ENCODE measurements around the gene ART3.

The ART3 gene

DNA sequence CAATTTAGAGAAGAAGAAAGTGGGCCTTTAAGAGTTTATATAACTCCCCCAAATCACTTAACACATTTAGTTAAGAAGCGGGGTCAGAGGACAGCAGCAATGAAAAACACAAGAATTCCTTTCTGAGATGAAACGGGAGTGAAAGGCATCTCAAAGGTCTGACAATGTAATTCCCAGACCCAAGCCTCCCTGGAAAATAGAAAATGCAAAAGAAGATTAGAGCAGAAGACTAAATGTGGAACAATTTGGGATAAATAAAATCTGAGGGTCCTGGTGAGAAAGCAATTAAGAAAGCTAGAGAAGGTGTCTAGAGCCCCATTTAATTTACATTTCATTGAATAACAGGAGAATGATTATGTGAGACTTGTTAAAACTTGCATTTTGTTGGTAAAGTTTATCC, 19.1 kb upstream of the ART3 start:
- in situ Hi-C loops (cut with HindIII; ENCODE audit: low pct_unique_long_range_greater_than_20kb, low sequenced_read_pairs): no loop called here
- no peak for TF ChIP-seq JUND (IDR thresholded peaks at IDR 0.05; ENCODE audit: low read depth)
- no peak for DNase-seq (ENCODE audit: low read depth in 1 of 2, low spot score in 1 of 2)

DNA sequence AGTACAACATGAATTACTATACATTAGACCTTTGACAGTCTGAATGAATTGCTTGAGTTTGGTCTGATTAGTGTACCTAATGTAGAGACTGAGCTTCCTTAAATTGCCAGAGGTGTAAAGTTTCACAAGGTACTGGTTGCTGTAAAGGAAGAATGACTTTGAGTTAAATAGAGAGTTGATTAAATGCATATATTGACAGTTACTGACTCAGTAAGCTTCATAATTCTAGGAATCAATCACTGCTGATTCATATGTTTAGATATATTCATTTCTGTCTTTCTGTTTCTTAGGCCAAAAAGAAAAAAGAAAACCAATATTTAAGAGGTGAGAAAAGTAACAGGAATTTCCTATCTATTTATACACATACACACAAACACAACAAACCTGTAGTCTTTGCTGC, 16.2 kb upstream of the ART3 start:
- DNase-seq (ENCODE audit: low read depth in 1 of 2, low spot score in 1 of 2): no peak
- TF ChIP-seq JUND (IDR thresholded peaks at IDR 0.05; ENCODE audit: low read depth): no peak
- in situ Hi-C loops (cut with HindIII; ENCODE audit: low pct_unique_long_range_greater_than_20kb, low sequenced_read_pairs): no loop called here

DNA sequence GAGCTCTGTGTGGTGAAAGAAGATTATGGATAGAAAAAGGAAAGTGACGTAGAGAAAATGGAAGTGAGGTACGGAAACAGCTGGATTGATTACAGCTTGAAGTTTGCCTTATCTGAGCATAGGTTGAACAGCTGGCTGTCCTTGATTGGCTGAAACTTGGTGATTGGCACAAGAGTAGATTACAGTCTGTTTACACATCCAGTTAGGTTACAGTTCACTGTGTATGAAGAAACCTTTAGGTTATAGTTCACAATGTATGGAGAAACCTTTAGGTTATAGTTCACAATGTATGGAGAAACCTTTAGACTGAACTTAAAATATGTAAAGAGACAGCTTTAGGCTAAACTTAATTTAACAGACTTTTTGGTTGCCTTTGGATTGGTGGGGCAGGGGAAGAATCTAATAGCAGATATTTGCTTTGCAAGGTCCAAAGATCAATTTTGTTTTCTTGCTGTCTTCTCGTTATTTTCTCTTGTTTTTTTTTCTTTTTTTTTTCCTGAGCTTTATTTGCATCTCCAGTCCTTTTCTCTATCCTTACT, 15.6 kb upstream of the ART3 start:
- no peak for TF ChIP-seq JUND (IDR thresholded peaks at IDR 0.05; ENCODE audit: low read depth)
- no peak for DNase-seq (ENCODE audit: low read depth in 1 of 2, low spot score in 1 of 2)
- in situ Hi-C loops (cut with HindIII; ENCODE audit: low pct_unique_long_range_greater_than_20kb, low sequenced_read_pairs): no loop called here

DNA sequence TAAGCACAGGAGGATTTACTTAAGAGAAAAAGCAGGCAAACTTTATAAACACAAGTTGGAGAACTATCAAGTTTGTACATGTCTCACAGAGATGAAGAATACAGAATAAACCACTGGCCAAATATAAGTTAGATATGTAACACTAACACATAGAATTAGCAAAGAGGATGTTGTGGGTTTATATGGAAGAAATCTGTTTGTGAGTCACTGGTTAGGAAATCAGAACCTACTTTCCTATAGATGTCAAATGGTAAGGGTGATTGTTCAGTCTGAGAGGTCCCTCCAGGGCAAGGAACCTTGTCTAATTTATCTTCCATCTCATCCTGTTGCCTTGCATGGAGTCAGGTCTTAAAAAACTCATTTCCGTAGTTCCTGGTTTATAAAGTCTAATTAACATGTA, 14.8 kb upstream of the ART3 start:
- in situ Hi-C loops (cut with HindIII; ENCODE audit: low pct_unique_long_range_greater_than_20kb, low sequenced_read_pairs): no loop called here
- DNase-seq (ENCODE audit: low read depth in 1 of 2, low spot score in 1 of 2): no peak
- no peak for TF ChIP-seq JUND (IDR thresholded peaks at IDR 0.05; ENCODE audit: low read depth)

DNA sequence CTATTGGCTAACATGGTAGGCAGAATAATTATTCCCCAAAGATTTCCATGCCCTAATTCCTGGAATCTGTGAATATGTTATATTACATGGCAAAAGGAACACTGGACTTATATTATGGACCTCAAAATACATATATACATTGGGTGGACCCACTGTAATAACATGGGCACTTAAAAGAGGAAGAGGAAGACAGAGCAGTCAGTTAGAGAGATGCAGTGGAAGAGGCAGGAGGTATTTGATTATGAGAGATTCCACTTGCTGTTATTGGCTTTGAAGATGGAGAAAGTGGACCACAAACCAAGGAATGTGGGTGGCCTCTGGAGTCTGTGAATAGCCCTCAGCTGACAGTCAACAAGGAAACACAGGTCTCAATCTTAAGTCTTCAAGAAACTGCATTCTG, 14.0 kb upstream of the ART3 start:
- in situ Hi-C loops (cut with HindIII; ENCODE audit: low pct_unique_long_range_greater_than_20kb, low sequenced_read_pairs): no loop called here
- TF ChIP-seq JUND (IDR thresholded peaks at IDR 0.05; ENCODE audit: low read depth): no peak
- DNase-seq (ENCODE audit: low read depth in 1 of 2, low spot score in 1 of 2): no peak

DNA sequence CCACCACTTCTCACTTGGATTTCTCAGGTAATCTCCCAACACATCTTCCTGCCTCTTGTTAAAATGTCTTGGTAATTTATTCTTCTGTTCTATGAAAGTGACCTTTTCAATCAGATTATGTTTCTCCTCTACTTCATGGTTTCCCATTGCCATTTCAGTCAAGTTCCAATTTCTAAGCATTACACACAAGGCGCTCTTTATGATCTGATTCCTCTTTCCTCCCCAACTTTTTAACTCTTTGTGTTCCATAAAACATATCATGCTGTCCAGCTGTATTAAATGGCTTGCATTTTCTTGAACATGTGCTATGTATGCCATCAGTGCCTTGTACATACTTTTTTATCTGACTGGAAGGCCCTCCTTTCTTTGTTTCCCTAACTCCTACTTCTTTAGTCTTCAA, 13.1 kb upstream of the ART3 start:
- TF ChIP-seq JUND (IDR thresholded peaks at IDR 0.05; ENCODE audit: low read depth): no peak
- in situ Hi-C loops (cut with HindIII; ENCODE audit: low pct_unique_long_range_greater_than_20kb, low sequenced_read_pairs): no loop called here
- DNase-seq (ENCODE audit: low read depth in 1 of 2, low spot score in 1 of 2): no peak

DNA sequence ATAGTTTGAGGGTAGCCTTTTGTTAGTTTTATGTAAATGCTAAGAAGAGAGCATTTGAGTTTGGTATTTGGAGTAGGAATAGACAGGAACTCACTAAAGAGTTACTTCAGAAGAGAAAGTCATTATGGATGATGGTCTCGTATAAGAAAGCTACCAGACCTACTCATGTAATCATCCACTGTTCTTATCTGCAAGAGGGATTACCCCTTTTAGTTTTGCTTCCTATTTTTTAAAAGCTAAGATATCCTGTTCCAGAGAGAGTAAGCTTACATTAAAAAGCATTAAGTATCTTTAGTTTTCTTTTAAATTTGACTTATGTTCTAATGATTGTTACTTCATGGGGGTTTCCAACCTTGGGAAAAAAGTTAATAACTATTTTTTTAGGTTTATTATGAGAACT, 12.5 kb upstream of the ART3 start:
- in situ Hi-C loops (cut with HindIII; ENCODE audit: low pct_unique_long_range_greater_than_20kb, low sequenced_read_pairs): no loop called here
- TF ChIP-seq JUND (IDR thresholded peaks at IDR 0.05; ENCODE audit: low read depth): no peak
- no peak for DNase-seq (ENCODE audit: low read depth in 1 of 2, low spot score in 1 of 2)

DNA sequence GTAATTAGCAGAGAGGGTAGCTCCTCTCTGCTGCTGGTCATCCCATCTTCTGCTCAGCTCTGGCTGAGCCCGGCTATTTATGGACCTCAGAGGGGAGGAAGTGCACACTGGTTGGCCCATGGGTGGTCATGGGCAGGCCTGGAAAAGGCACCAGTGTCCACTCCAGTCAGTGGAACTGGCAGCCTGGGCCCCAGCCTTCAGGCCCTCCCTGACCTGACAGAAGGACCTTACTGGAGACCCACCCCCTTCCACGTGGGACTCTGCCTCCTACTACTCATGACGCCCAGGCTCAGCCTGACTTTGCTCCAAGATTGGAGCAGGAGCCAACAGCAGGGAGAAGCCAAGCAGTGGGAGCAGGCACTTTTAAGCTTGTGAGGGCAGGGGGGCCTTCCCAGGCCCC, 8.0 kb upstream of the ART3 start:
- no peak for TF ChIP-seq JUND (IDR thresholded peaks at IDR 0.05; ENCODE audit: low read depth)
- in situ Hi-C loops (cut with HindIII; ENCODE audit: low pct_unique_long_range_greater_than_20kb, low sequenced_read_pairs): no loop called here
- DNase-seq (ENCODE audit: low read depth in 1 of 2, low spot score in 1 of 2): no peak

DNA sequence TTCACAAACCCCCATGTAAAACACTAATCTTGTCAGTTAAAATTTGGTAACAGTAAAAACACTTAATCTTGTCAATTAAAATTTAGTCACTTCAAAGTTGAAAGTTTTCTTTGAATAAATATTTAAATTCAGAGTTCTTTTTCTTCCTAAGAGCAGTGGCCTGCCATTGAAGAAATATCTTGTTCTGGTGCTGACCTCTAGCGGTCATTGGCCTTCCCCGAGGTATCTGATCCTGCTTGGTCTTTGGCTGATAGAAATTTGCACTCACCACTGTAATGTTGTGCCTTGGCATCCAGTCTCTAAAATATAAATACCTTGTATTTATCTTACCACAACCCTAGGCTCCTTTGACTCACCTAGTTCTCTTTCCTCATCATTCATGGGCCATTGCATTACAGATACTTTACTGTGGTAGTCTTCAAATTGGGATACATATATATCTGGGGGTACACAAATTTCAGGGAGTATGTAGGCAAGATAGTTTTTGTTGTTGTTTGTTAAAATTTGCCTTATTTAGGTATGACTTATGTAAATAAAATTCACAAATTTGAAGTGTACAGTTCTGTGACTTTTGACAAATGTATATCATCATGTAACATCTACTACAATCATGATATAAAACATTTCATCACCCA, 6.7 kb upstream of the ART3 start:
- DNase-seq (ENCODE audit: low read depth in 1 of 2, low spot score in 1 of 2): peak; percentile 42 to 70
- TF ChIP-seq JUND (IDR thresholded peaks at IDR 0.05; ENCODE audit: low read depth): no peak
- in situ Hi-C loops (cut with HindIII; ENCODE audit: low pct_unique_long_range_greater_than_20kb, low sequenced_read_pairs): no loop called here

DNA sequence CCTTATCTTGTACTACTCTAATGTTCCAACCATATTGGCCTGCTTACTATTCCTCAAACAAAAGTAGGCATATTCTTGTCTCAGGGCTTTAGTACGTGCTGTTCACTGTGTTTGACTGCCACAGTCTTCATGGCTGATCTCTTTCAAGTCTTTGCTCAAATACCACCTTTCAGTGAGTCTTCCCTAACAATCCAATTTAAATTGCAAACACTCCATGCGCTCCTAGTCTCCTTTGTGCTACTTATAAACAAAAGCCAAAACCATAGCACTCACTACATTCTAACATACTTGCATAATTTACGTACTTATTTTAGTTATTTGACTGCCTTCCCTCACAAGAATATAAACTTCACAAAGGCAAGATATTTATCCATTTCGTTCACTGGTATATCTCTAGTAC, 1.7 kb upstream of the ART3 start:
- in situ Hi-C loops (cut with HindIII; ENCODE audit: low pct_unique_long_range_greater_than_20kb, low sequenced_read_pairs): no loop called here
- no peak for TF ChIP-seq JUND (IDR thresholded peaks at IDR 0.05; ENCODE audit: low read depth)
- no peak for DNase-seq (ENCODE audit: low read depth in 1 of 2, low spot score in 1 of 2)

DNA sequence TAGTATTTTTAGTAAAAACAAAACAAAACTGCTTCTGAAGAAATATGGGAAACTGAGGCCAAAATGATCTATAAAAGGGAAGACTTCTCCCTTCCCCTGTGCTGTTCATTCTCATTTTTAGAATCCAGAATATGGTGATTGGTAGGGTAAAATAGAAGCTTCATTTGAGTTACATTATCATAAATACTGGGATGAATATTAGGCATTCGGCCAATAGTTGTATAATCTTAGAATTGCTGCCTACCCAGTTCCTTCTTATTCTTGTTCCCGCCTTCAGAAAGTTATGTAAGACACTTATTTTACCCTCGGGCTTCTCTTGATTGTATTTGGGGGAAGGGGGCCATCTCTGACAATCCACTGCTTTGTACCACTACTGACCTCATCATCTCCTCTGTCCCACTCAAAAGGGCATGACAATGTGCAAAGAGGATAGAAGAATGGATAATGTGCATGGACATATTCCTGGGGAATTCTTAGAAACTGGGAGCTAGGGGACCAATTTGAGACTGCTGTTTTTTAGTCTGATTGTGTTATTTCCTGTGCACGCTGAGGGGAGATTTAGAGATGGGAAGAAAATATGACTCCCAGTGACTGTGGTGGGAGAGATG, 588 bp downstream of the ART3 start:
- in situ Hi-C loops (cut with HindIII; ENCODE audit: low pct_unique_long_range_greater_than_20kb, low sequenced_read_pairs): no loop called here
- DNase-seq (ENCODE audit: low read depth in 1 of 2, low spot score in 1 of 2): no peak
- no peak for TF ChIP-seq JUND (IDR thresholded peaks at IDR 0.05; ENCODE audit: low read depth)

DNA sequence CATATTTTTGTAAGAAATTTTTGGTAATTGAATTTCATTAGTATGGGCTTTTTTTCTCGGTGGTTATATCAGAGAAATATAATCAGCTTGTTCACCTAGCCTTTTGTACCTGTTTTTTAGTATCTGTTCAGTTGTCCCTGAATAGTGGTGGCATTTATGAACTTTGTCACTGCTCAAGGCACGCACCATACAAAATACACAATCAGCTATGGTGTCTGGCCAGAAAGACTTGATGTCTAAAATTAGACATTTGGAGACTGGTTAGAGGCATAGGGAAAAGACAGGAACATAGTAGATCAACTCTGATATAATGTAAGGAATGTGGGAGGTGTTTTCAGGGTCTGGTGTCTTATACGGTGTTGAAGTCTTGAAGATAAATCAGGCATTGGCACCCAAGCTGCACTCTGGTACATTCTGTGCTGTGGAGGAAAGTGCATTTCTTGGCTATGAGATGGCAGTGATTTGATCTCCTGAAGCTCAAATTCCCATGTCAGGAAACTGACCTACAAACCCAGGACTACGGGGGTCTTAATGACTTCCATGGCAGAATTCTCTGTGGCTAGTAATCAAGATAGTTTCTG, 3.6 kb downstream of the ART3 start:
- in situ Hi-C loops (cut with HindIII; ENCODE audit: low pct_unique_long_range_greater_than_20kb, low sequenced_read_pairs): no loop called here
- DNase-seq (ENCODE audit: low read depth in 1 of 2, low spot score in 1 of 2): no peak
- no peak for TF ChIP-seq JUND (IDR thresholded peaks at IDR 0.05; ENCODE audit: low read depth)

DNA sequence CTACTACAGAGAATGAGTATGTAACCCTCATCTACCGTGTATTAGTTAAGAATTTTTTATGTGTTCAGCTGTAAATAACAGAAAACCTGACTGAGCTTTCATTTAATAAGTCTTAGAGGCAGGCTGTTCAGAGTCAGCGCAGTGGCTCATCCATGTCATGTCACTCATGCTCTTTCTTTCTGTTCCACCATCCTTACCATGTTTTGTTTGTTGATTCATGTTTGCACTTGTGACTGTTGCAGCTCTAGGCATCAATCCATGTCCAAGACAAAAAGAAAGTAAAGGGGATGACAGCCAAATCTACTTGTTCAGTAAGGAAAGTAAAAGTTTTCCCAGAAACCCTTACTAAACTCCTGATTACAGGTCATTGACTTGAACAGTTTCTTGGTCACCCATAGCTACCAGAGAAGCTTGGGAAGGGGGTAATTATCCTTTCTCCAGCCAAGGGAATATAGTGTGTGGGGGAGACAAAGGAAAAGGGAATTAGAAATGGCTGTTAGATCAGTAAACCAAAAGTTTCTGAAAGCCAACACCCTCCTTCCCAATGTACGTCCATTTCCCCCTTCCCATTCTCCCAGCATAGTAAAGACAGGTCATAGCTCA, 9.0 kb downstream of the ART3 start:
- no peak for DNase-seq (ENCODE audit: low read depth in 1 of 2, low spot score in 1 of 2)
- TF ChIP-seq JUND (IDR thresholded peaks at IDR 0.05; ENCODE audit: low read depth): no peak
- in situ Hi-C loops (cut with HindIII; ENCODE audit: low pct_unique_long_range_greater_than_20kb, low sequenced_read_pairs): no loop called here
